Fibroblast of villous mesenchyme (primary cell): ENCODE data around the gene LDHA. TPM values are rescaled to one million over a fixed set of nuclear protein-coding genes. Genes with fewer than 3 reads are reported as not detected.

Experiments used
- DNase-seq: peaks from one replicate; pipeline ENCODE4 v3.0.0-alpha.2; 2010; ENCODE audit warnings: low read depth
- H3K4me3 ChIP-seq: 2 replicates; pipeline ENCODE4 v1.5.1; 2011; ENCODE audit warnings: low read depth, mild to moderate bottlenecking, low read length
- CTCF ChIP-seq: IDR thresholded peaks from 2 replicates; pipeline ENCODE4 v1.5.1; 2012; ENCODE audit warnings: low read depth, mild to moderate bottlenecking, low read length; ENCODE audit not compliant: insufficient read depth
- total RNA-seq: library from RNA; depleted of rRNA; stranded (reverse); fragments of >200 nt; gene quantifications from 2 replicates; pipeline ENCODE4 v1.2.3, GENCODE V29; 2012

The LDHA gene
- total RNA-seq, 1 donor: 586 TPM

GRCh38 chr11:18365741-18366140 lies 28.6 kb upstream of the LDHA start:
- DNase-seq: no peak
- no peak for TF ChIP-seq CTCF
- H3K4me3 ChIP-seq: no peak overlapping the region

- no peak for DNase-seq
- no peak overlapping the region for H3K4me3 ChIP-seq
- no peak for TF ChIP-seq CTCF
These were observed 28.1 kb upstream of the LDHA start for GRCh38 chr11:18366286-18366685.

DNA sequence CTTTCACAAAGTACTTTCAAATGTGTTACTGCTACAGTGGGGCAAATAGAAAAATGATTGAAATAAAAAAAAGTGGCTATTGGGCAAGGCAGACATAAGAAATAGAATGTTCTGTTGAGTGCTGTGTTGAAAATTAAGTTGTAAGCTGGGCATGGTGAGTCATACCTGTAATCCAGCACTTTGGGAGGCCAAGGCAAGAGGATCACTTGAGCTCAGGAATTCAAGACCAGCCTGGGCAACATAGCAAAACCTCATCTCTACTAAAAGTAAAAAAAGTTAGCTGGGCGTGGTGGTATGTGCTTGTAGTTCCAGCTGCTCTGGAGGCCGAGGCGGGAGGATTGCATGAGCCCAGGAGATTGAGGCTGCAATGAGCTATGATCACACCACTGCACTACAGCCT lies 26.9 kb upstream of the LDHA start:
- no peak for DNase-seq
- no peak overlapping the region for H3K4me3 ChIP-seq
- no peak for TF ChIP-seq CTCF

DNA sequence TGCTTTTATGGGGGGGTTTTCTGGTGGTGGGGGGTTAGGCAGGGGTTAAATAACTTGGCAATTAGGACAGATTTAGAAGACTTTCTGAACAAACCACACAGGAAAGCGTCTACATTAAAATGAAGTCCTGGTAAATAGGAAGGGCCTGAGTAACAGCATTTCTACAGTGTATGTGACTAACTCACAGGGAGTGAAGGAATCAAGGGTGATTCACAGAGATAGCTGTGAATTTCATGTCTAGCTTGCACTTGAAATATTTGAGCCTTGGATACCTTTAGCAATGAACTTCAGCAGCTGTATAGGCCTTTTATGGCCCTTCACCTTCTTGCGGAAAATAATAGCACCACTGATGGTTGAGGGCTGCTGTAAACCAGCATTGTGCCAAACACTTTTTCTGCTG lies 26.1 kb upstream of the LDHA start:
- TF ChIP-seq CTCF: no peak
- DNase-seq: peak; percentile 10
- no peak overlapping the region for H3K4me3 ChIP-seq

DNA sequence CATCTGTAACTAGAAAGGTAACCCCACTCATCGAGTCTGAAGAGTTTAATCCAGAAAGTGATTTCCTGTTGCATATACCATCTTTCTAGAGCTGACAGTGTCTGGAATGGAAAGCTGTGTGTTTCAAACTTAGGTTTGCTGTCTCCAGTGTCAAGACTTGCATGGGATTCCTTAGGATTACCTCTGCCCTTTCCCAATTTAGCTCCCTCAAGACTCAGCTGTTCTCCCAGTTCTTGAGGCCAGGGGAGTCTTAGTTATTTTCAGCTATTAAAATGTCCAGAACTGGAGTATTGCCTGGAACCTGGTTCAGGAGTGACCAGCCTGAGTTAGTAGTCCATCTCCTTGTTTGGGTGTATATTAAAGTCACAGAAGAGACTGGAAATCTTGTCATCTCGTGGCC lies 25.0 kb upstream of the LDHA start:
- no peak for DNase-seq
- H3K4me3 ChIP-seq: no peak overlapping the region
- no peak for TF ChIP-seq CTCF

DNA sequence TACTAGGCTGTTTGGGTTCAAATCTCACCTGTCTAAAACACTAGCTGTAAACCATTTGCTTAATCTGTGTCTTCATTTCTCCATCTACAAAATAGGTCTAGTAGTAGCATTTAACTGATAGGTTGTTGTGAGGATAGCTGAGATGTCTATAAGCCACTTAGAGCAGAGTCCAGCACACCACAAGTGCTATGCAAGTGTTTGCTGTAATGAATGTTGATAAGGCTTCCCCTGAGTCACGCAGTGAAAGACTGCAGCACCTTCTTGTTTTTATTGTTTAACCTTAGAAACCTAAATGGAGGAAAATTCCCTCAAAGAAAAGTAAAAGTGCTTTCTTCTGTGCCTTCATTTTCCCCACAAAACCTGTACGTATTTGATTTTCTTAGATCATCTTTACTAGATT lies 23.1 kb upstream of the LDHA start:
- H3K4me3 ChIP-seq: no peak overlapping the region
- TF ChIP-seq CTCF: no peak
- DNase-seq: no peak

DNA sequence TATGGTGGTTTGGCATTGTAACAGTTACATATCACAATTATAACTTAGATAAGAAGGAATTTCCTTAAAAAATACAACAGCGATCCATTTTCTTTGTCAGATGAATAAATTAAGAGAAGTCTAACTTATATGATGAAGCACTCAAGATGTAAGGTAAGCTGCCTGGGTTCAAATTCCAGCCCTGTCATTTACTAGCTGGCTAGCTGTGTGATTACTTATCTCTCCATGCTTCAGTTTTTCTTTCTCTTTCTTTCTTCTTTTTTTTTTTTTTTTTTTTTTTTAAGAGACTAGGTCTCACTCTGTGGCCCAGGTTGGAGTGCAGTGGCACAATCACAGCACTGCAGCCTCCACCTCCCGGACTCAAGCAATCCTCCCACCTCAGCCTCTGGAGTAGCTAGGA lies 22.2 kb upstream of the LDHA start:
- no peak for DNase-seq
- no peak for TF ChIP-seq CTCF
- no peak overlapping the region for H3K4me3 ChIP-seq
